ENCODE measurements around the gene PRKCZ.

DNA sequence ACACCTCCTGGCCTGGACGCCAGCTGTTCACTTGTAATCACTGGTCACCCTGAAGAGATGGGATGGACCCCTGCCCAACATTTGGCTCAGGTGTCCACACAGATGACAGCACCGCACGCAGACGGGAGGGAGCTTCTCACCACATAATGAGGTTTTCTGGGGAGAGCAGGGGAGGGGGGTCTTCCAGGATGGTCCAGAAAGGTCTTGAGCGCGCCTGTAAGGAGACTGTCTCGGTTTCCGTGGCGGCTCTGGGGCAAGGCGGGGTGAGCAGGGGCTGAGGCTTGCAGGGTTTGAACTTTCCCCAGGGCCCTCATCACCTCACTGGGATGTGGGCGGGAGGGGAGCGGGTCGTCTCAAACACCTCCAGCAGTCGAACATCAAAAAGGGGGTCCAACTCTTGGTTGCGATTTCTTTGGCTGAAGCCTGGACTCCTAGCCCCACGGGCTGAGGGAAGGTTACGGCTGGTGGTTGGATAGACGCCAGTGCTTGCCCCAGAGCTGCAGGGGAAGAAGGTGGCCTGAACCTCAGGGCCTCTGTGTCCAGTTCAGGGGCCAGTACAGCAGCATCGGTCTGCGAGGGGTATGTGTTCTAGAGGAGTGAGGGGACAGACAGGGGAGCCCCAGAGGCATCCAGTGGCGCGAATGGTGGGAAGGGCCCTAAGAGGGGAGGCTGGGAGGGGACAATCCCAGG is 53.8 kb downstream of the PRKCZ start:
- no peak for TF ChIP-seq CTCF (IDR thresholded peaks at IDR 0.05)
- no peak for TF ChIP-seq ZFX (IDR thresholded peaks at IDR 0.05; ENCODE audit: borderline replicate concordance)
